DMS53 (cell line): ENCODE results near the gene RAB33B.
A peak's percentile ranks its signal among the peaks of the same experiment; 100 is the strongest.
"Not testable (repeated sequence)": the region's sequence is repeated elsewhere in the genome, so short reads cannot be mapped to it uniquely, and the experiment has no call there.

Source experiments
- DNase-seq: peaks from one replicate; lab custom pipeline; 2025; lab: John Stamatoyannopoulos, UW

The RAB33B gene

GRCh38 chr4:139464512-139464911, 10.6 kb downstream of the RAB33B start:
- DNase-seq = not testable (repeated sequence)

- peak; percentile 6 for DNase-seq
Measured at GRCh38 chr4:139465922-139466321, 12.0 kb downstream of the RAB33B start.

DNA sequence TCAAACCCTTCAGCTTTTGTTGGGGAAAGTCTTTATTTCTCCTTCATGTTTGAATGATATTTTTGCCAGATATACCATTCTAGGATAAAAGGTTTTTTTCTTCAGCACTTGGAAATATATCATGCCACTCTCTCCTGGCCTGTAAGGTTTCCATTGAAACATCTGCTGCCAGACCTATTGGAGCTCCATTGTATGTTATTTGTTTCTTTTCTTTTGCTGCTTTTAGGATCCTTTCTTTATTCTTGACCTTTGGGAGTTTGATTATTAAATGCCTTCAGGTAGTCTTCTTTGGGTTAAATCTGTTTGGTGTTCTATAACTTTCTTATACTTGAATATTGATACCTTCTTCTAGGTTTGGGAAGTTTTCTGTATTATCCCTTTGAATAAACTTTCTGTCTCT, 14.8 kb downstream of the RAB33B start:
- DNase-seq = not testable (repeated sequence)

DNA sequence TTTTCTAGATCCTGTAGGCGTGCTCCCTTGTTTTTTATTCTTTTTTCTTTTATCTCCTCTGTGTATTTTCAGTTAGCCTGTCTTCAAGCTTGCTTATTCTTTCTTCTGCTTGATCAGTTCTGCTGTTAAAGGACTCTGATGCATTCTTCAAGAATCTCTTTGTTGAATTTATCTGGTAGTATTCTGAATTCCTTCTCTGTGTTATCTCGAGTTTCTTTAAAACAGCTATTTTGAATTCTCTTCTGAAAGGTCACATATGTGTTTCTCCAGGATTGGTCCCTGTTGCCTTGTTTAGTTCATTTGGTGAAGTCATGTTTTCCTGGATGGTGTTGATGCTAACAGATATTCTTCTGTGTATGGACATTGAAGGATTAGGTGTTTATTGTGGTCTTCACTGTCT, 15.3 kb downstream of the RAB33B start:
- no peak for DNase-seq

GRCh38 chr4:139469869-139470268, 15.9 kb downstream of the RAB33B start:
- DNase-seq = peak; percentile 42

DNA sequence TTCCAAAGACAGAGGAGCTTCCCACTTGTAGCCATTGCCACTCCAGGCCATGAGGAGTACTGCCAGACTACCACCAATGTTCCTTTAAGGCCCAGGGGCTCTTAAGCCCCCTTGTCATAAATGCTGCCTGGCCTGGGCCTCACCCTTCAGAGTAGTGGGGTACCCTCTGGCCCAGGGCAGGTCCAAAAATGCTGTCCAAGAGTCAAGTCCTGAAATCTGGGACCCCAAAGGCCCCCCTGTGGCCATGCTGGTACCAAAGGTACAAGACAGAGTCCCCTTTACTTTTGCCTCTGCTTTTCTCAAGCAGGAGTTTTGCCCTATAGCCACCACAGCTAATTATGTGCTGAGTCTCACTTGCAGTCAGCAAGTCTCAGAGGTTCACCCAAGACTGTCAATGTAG, 16.4 kb downstream of the RAB33B start:
- no peak for DNase-seq

GRCh38 chr4:139470997-139471665, 17.2 kb downstream of the RAB33B start:
- no peak for DNase-seq

DNA sequence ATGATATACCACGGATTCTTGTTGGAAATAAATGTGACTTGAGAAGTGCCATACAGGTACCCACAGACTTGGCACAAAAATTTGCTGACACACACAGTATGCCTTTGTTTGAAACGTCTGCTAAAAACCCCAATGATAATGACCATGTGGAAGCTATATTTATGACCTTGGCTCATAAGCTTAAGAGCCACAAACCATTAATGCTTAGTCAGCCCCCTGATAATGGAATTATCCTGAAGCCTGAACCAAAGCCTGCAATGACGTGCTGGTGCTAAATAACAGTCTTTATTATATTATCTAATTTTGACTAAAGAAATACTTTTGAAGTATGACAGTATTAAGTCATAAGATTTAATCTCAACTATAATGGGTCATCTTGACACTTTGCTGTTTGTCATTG, 18.9 kb downstream of the RAB33B start:
- DNase-seq = no peak

GRCh38 chr4:139476363-139476762, 22.4 kb downstream of the RAB33B start:
- DNase-seq = no peak

- no peak for DNase-seq
Measured at GRCh38 chr4:139481465-139481864, 27.5 kb downstream of the RAB33B start.

DNA sequence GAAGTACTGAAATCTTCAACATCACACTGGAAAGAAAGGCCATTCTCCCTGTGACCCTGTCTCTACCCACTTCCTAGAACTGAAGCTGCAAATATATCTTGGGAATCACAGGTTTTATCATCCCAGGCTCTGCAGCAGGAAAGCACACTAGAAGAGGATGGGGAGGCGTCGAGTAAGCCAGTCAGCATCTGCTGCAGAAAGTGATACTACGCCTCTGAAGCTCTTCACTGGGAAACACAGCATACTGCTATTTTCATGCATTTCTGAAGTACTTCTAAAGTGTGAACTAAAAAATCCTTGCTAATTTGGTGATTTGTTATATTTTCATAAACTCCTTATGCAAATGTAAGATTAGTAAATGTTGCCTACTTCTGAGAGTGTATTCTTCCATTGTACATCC, 29.1 kb downstream of the RAB33B start:
- no peak for DNase-seq

- DNase-seq = no peak
Measured at GRCh38 chr4:139484783-139485311, 30.9 kb downstream of the RAB33B start.

GRCh38 chr4:139488442-139488841, 34.5 kb downstream of the RAB33B start:
- DNase-seq = no peak

GRCh38 chr4:139489638-139490037, 35.7 kb downstream of the RAB33B start:
- no peak for DNase-seq

- DNase-seq = no peak
Measured at GRCh38 chr4:139492429-139492828, 38.5 kb downstream of the RAB33B start.

DNA sequence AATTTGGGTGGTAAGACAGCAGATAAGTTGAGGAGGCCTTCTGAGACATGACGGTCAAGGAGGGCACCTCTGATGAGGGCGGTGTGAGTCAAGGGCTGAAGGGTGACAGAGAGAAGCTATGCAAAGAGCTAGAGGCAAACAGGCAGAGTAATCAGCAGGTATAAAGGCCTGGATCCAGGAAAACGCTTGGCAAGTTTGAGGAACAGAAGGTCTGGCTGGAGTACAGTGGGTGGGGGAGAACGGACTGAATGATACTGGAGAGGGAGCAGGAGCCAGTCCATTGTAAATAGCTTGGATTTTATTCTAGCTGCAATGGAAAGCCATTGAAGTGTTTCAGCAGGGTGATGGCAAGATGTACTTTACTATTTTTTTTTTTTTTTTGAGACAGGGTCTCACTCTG, 39.3 kb downstream of the RAB33B start:
- no peak for DNase-seq

- DNase-seq = no peak
Measured at GRCh38 chr4:139499186-139499585, 45.3 kb downstream of the RAB33B start.

DNA sequence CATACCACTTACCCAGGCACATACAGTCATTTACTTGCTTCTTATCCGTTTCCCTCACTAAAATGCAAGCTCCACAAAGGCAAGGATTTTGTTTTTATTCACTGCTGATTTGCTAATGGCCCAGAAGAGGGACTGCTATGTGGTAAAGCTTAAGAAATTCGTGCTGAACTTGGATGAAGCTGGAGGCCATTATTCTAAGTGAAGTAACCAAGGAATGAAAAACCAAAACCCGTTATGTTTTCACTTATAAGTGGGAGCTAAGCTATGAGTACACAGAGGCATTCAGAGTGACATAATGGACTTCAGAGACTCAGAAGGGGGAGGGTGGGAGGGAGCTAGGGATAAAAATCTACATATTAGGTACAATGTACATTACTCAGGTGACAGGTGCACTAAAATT, 47.2 kb downstream of the RAB33B start:
- peak; percentile 4 for DNase-seq

DNA sequence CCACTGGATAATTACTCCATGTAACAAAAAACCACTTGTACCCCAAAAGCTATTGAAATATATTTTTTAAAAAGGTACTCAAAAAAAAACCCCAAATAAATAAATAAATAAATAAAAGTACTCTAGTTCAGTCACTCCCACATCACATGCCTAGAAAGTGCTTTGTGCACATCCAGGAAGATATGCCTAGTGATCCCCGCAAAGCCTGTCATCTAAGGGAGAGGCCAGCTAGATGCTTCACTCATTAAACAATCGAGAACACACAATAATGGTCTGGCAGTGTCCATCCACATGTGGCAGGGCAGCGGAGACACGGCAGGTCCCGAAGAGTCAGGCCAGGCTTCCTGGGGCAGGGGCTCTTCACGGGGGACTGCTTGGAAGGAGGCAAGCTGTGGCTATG, 47.6 kb downstream of the RAB33B start:
- DNase-seq = no peak

DNA sequence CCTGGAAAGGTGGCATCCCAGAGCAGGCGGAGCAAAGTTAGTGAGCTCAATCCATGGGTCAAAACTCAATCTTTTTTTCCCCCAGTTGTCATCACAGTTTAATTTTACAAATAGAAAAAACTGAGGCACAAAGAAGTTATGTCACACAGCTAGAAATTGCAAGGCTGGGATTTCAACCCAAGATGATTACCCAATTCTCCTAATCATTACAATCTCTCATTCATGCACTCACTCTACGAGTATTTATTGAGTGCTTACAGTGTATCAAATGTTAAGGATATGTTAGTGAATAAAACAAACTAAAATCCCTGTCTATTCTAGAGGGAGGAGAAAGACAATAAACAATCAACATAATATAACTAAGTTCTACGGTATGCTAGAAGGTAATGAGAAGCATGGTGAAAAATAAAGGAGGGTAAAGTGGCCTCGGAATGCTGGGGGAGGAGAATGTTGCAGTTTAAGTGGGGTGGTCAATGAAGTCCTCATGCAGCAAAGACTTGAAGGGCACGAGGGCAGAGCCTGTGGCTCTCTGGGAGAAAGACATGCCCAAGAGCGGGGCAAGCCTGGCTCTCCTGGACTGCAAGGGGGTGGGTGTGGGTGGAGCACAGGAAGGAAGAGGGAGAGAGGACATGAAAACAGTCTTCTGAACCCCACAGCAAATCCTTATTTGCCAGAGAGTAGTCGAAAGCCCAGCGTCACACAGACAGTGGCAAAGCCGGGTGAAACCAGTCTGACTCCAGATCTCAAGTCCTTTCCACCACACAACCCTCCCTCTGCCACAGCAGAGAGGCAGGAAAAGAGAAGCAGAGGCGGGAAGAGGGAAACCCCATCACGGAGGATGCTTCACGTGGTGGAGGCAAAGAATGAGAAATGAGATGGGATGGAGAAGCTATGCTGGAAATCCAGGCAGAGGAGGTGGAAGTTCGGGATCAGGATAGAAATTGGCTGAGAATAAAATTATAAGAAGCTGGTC, 48.3 kb downstream of the RAB33B start:
- DNase-seq = no peak

- DNase-seq = no peak
Measured at GRCh38 chr4:139503622-139504166, 49.8 kb downstream of the RAB33B start.

DNA sequence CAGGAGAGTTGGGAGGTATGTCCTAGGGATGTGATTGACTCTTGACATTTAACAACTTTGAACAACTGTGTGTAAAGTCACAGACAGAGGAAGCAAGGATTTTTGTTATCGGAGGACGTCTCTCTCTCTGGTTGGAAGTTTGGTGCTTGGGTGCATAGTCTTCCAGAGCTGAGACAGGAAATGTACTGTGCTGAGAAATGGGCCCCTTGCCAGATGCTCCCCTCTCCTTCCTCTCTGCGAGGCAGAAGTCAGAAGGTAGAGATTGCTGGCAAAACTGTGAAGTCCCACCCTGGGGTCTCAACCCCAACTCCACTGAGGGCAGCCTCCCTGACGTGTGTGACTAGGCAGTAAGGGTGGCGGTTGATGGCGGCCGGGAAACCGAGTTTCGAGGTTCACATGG, 52.9 kb downstream of the RAB33B start:
- DNase-seq = no peak
